ENCODE measurements around the gene CD302. TPM values are rescaled to one million over a fixed set of nuclear protein-coding genes. Genes with fewer than 3 reads are reported as not detected.

The CD302 gene
- total and polyA plus RNA-seq, 2 of the 8 experiments (the other 6 are each of a cell fraction or from before 2014, with no cell fraction given), result 0.76 to 0.79 TPM

- TF ChIP-seq RAD21 (IDR thresholded peaks at IDR 0.05 in 1 of 2, conservative IDR thresholded peaks at IDR 0.05 in 1 of 2; ENCODE audit: low read depth in 2 of 2, low read length in 2 of 2), result no peak
- no peak for TF ChIP-seq SIX5 (IDR thresholded peaks at IDR 0.05; ENCODE audit: low read depth, low read length)
Observed at GRCh38 chr2:159783556-159783955, 14.5 kb downstream of the CD302 start (continued).
